NOMO-1 treated with DMSO at 0.1 percent for 48 hours (cell line): ENCODE measurements around the gene SAXO2.
"Not testable (repeated sequence)": the region's sequence is repeated elsewhere in the genome, so short reads cannot be mapped to it uniquely, and the experiment has no call there.

Source experiments
- DNase-seq: peaks from one replicate; lab custom pipeline; 2025; ENCODE audit not compliant: unreplicated experiment; lab: John Stamatoyannopoulos, UW

SAXO2 gene, protein sequence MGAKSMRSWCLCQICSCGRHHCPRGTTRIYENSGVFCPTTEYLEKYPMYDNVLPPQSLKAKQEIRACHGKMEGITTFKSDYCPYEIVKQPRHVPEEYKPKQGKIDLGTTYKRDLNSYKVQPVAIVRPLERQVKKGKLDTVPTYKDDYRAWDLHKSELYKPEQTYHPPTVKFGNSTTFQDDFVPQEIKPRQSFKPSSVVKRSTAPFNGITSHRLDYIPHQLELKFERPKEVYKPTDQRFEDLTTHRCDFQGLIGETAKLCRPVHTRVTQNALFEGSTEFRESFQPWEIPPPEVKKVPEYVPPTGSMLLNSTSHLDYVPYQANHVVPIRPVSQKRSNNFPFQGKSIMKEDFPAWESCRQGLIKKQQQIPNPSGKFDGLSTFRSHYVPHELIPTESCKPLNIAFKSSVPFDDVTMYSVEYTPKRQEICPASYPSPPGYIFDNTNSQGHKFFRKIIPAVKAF

GRCh38 chr15:82262422-82263026 is at the start of gene SAXO2, which contains the start of gene EFL1:
SAXO2 (plus strand) TSS chr15:82262818; CDS start chr15:82262880, 62 bp downstream.
EFL1 (minus strand) TSS chr15:82262734; CDS start chr15:82261778, 956 bp downstream.
- DNase-seq = peak; percentile 86

DNA sequence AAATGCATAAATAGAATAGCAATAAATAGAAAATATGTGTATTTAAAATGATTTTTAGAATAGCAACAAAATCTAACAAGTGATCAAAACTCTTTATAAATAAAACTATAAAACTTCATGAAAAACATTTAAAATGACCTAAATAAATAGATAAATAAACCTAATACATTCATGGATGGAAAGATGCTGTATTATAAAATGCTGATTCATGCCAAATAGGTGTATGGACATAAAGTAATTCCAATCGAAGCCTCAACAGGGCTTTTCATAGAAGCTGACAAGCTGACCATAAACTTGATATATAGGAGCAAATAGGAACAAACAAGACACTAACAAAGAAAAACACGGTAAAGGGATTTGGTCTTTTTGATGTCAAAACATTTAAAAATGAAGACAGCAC is 46.5 kb upstream of the SAXO2 start:
- not testable (repeated sequence) for DNase-seq

- not testable (repeated sequence) for DNase-seq
These were observed 41.1 kb upstream of the SAXO2 start for GRCh38 chr15:82221535-82221934.

DNA sequence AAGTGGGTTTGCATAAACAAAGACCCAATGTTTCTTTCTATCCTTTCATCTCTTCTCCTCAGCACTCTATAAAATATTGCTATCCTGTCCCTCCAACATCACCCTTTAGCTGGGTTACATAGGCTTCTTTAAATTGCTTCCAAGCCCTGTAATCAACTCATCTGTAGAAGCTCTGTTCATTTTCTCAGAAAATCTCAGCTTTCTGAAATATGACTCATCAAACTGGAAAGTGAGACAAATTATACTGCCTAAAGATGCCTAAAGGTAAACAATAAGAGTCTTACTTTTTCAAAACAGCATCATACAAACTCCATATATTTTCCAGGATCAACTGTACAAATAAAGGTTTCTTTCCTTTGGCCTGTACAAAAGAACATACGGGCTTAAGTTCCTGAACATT is 33.9 kb upstream of the SAXO2 start:
- no peak for DNase-seq

DNA sequence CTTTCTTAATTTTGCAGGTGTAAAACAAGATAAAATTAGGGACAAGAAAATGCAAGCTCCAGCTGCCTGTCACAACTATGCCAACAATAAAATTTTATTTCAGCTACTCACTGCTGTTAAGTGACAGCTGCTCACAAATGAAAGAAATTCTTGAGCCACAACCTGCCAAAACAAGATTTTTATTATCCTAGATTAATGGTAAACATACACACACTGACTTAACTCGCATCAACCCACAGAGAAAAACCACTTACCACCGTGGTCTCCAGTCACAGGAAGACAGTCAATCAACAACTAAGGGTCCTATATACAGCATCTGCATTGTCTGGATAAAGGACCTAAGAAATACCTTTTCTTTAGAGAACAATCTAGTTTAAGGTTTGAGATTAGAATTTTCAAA is 31.4 kb upstream of the SAXO2 start:
- no peak for DNase-seq

DNA sequence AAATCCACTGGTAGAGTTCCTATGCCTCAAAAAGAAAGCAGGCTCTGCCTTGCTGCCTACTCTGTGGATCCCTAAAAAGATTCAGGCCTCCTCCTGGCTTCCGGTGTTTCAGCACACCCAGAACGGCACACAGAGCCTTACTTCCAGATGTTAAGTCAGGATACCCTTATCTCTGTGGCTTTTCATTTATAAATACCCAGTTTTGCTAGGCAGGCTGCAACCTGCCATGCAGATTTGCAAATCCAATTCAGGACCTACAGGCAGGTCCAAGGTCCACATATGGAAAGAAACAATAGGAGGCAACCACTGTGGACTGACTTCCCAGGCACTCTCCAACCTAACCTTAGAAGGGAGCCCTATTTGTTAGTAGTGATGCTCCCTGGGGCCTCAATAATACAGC is 30.8 kb upstream of the SAXO2 start:
- DNase-seq = no peak

DNA sequence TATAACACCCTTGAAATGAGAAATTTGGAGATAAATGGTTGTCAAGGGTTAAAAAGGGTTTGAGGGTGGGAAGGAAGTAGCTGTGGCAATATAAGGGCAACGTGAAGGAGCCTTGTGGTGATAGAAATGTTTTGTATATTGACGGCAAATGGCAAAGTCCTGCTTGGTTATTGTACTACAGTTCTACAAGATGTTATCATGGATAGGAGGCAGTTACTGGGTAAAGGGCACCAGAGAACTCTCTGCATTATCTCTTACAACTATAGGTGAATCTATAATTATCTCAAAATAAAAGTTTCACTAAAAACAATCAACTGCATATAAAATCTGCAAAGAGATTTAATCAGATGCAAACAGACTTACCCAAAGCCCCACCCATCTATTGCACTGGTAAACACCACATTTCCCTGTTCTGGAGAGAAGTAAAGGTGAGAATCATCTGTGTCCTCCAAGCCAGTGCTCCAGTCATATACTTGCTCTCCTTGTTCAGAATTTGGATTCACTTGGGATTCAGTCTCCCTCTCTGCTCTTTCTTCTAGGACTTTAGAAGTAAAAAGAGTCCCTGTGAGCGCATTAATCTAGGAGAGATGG is 24.6 kb upstream of the SAXO2 start:
- DNase-seq = not testable (repeated sequence)

GRCh38 chr15:82239685-82240391 is 22.8 kb upstream of the SAXO2 start:
- no peak for DNase-seq

- not testable (repeated sequence) for DNase-seq
These were observed 20.6 kb upstream of the SAXO2 start for GRCh38 chr15:82241836-82242499.

DNA sequence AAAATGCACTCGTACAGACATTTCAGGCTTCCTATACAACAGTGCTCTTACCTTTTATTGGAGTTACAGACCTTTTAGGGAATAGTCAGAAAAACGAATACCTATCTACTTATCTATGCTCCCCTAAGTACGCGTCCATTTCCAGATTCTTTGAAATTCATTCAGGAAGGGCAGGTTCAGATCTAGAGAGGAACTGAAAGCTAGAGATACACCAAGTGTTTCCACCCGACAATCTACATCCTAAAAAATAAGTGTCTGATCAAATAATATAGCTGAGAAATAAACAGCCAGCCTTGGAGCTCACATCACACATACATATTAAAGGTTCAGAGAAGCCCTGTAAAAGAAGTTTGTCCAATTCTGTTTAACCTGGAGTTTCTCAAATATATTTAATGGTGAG is 19.0 kb upstream of the SAXO2 start:
- DNase-seq = not testable (repeated sequence)

DNA sequence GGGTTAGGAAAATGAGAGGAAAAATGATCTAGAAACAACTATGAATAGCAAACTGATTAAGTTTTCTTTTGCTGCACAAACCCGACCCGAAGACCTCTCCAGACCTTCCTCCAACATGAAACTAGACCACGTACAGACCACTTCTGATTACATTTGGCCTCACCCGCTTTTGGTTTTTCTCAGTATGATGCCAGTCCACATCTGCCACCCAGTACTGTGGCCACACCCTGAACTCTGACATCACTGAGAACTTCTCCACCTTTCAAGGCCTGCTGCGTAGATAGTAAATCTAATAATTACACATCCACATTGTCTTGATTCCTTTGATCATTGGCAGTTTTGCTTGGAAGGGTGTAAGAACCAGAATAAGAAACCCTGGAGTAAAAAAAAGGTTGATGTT is 16.7 kb upstream of the SAXO2 start:
- not testable (repeated sequence) for DNase-seq

DNA sequence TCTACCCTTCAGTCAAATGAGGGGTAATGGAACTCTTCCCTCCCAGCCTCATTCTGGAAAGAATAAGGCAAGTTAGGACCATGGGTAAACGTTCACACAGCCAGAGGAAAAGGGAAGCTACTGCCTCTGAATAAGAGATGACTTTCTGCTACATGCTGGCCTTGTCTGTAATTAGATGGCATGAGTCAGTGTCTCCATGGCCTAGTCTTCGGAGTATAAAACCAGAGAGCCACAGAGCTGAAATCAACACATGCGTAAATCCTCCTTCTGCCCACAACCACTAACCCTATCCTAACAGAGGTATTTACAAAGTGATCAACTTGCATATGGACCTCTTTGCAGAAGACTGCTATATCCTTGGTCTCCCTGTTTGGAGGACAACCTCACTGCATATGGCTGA is 14.4 kb upstream of the SAXO2 start:
- not testable (repeated sequence) for DNase-seq

DNA sequence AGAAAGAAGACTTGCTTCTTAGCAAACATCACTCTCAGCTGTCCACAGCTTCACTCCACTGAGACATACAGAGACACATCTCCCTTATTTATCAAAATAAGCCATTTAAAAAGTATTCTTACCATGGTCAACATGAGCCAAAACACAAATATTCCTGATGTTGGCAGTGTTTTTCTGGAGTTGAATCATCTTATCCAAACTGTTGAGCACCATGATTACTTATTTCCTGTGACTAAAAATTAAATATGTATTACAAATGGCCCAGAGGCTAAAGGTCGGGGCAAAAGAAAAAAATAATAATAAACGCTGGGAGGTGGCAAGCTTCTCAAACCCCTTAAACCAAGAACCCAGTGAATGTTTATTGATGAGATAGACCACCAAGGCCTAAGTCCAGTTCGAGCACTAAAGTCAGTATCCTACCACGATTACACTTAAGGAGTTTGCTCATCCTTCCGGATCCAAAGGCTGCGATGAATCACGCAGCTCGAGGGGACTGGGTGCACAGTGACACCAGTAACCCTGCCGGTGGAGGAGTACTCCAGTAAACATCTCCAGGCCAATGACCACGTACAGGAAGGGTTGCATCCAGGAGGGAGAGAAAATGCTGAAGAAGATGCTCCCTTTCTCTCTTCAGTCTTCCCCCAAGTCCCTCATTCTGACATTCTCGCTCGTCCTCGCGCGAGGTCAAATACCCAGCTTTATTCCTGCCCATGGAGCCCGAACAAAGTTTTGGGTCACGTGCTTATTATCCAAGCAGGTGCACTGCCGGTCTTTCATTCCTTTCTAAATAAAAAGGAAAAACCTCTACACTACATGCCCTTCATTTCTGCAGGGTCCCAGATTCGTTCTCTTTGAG is 824 bp upstream of the SAXO2 start:
- peak; percentile 32 for DNase-seq

DNA sequence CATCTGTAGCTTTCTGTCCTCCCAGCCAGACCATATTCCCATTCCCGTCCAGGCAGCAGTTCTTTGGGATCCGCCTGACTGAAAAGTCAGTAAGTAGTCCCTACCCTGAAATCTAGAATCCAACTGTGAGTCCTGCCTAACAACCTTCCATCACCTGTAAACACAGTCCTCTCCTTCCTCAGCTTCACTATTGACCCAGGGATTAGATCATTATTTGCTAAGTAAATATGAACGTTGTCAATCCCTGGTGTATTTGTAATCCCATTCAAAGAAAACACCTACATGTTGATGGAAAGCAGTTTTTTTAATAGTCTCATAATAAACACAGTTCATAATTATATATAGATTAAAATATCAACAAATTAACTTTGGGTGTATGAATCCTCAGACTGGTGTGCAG is 732 bp downstream of the SAXO2 start:
- DNase-seq = no peak

DNA sequence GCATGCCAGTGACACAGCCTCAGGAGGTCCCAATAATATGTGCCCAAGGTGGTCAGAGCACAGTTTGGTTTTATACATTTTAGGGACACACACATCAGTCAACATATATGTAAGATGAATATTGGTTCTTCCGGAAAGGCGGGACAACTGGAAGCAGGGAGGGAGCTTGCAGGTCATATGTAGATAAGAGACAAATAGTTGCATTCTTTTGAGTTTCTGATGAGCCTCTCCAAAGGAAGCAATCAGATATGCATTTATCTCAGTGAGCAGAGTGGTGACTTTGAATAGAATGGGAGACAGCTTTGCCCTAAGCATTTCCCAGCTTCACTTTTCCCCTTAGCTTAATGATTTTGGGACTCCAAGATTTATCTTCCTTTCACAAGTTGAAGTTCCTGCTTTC is 4.5 kb downstream of the SAXO2 start:
- not testable (repeated sequence) for DNase-seq

DNA sequence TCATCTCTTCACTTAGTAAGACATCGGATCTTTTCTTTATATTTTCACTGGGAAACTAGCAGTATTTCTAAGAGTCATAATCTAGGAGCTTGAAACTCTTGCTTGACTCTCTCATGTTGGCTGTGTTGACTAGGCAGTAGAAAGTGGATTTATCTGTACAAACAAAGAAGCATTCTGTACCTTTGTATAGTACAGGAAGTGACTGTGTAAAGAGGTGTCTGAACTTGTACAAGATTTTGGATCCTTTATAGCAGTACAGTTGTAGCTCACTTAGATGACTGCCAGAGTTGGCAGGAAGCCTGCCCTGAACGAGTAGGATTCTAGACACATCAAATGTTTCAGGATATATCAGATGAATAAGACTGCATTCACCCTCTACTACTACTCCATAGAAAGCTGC is 5.8 kb downstream of the SAXO2 start:
- DNase-seq = not testable (repeated sequence)

GRCh38 chr15:82272154-82272553 is 9.5 kb downstream of the SAXO2 start:
- DNase-seq = no peak

DNA sequence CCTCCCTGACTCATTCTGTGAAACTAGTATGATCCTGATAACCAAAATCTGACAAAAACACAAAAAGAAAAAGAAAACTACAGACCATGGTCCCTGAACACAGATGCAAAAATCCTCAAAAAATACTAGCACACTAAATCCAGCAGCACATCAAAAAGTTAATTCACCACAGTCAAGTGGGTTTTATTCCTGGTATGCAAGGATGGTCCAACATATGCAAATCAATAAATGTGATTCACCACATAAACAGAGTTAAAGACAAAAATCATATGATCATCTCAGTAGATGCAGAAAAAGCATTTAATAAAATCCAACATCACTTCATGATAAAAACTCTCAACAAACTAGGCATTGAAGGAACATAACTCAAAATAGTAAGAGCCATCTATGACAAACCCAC is 12.8 kb downstream of the SAXO2 start:
- no peak for DNase-seq

GRCh38 chr15:82281276-82281675 is 18.7 kb downstream of the SAXO2 start:
- not testable (repeated sequence) for DNase-seq

DNA sequence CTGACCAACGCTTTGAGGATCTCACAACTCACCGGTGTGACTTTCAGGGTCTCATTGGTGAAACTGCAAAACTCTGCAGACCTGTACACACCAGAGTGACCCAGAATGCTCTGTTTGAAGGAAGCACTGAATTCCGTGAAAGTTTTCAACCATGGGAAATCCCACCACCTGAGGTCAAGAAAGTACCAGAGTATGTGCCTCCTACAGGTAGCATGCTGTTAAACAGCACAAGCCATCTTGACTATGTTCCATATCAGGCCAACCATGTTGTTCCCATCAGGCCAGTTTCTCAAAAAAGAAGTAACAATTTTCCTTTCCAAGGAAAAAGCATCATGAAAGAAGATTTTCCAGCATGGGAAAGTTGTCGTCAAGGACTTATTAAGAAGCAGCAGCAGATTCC is 19.8 kb downstream of the SAXO2 start:
- DNase-seq = not testable (repeated sequence)
